Endothelial cell (in vitro differentiated cells): Measurements from ENCODE around the gene CA12. TPM values are rescaled to one million over a fixed set of nuclear protein-coding genes. Genes with fewer than 3 reads are reported as not detected.
A peak's percentile ranks its signal among the peaks of the same experiment; 100 is the strongest.

ENCODE experiments used
- DNase-seq: peaks from one replicate; pipeline ENCODE4 v3.0.0; 2021; ENCODE audit warnings: low spot score
- H3K27ac Mint-ChIP-seq: one replicate; pipeline ENCODE4 v1.8.0; 2021; ENCODE audit warnings: mixed read lengths, inconsistent platforms; ENCODE audit not compliant: unreplicated experiment
- H3K27me3 Mint-ChIP-seq: one replicate; pipeline ENCODE4 v1.8.0; 2021; ENCODE audit warnings: mild to moderate bottlenecking, moderate library complexity, mixed read lengths, inconsistent platforms; ENCODE audit not compliant: unreplicated experiment
- H3K36me3 Mint-ChIP-seq: one replicate; pipeline ENCODE4 v1.8.0; 2021; ENCODE audit warnings: mild to moderate bottlenecking, low read depth, mixed read lengths, inconsistent platforms; ENCODE audit not compliant: unreplicated experiment
- H3K4me1 Mint-ChIP-seq: one replicate; pipeline ENCODE4 v1.8.0; 2021; ENCODE audit warnings: mild to moderate bottlenecking, mixed read lengths, inconsistent platforms; ENCODE audit not compliant: unreplicated experiment
- H3K4me3 Mint-ChIP-seq: one replicate; pipeline ENCODE4 v1.8.0; 2021; ENCODE audit warnings: mild to moderate bottlenecking, mixed read lengths, inconsistent platforms; ENCODE audit not compliant: unreplicated experiment
- H3K9me3 Mint-ChIP-seq: one replicate; pipeline ENCODE4 v1.8.0; 2021; ENCODE audit warnings: mixed read lengths, inconsistent platforms; ENCODE audit not compliant: unreplicated experiment
- total RNA-seq: library from RNA; stranded (reverse); fragmentation: NEBNext Ultra II Directional; extraction: Animal tissue kit (Norgen Biotek cat#: 25700); gene quantifications from one replicate; pipeline ENCODE4 v1.2.1, GENCODE V29; 2021; ENCODE audit not compliant: unreplicated experiment
- TF ChIP-seq, protein P1 (sequence below): fragments of 200-600 bp; sonication (generic); IDR thresholded peaks from one replicate; pipeline ENCODE4 v1.5.0; 2021; ENCODE audit warnings: antibody characterized with exemption; ENCODE audit not compliant: unreplicated experiment

The CA12 gene
- total RNA-seq, 1 donor from 2014 or later: 0.44 TPM

GRCh38 chr15:63292241-63292640 is 89.4 kb downstream of the CA12 start:
- peaks cover 34% of the 10 kb centered on the region for H3K4me1 Mint-ChIP-seq
- TF ChIP-seq, protein P1, sequence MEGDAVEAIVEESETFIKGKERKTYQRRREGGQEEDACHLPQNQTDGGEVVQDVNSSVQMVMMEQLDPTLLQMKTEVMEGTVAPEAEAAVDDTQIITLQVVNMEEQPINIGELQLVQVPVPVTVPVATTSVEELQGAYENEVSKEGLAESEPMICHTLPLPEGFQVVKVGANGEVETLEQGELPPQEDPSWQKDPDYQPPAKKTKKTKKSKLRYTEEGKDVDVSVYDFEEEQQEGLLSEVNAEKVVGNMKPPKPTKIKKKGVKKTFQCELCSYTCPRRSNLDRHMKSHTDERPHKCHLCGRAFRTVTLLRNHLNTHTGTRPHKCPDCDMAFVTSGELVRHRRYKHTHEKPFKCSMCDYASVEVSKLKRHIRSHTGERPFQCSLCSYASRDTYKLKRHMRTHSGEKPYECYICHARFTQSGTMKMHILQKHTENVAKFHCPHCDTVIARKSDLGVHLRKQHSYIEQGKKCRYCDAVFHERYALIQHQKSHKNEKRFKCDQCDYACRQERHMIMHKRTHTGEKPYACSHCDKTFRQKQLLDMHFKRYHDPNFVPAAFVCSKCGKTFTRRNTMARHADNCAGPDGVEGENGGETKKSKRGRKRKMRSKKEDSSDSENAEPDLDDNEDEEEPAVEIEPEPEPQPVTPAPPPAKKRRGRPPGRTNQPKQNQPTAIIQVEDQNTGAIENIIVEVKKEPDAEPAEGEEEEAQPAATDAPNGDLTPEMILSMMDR: no peak
- H3K36me3 Mint-ChIP-seq: peaks cover 4% of the 10 kb centered on the region
- H3K9me3 Mint-ChIP-seq: no peaks in the 10 kb centered on the region
- no peak for DNase-seq
- H3K27ac Mint-ChIP-seq: no peak overlapping the region
- H3K27me3 Mint-ChIP-seq: no peaks in the 10 kb centered on the region
- H3K4me3 Mint-ChIP-seq: no peak overlapping the region

GRCh38 chr15:63291507-63291906 is 90.1 kb downstream of the CA12 start:
- Mint-ChIP-seq H3K4me3 (no peak overlapping the region), H3K36me3 (peaks cover 3% of the 10 kb centered on the region), H3K4me1 (peaks cover 42% of the 10 kb centered on the region), H3K9me3 (no peaks in the 10 kb centered on the region), H3K27me3 (no peaks in the 10 kb centered on the region), H3K27ac (peak overlapping the region; percentile 81)
- TF ChIP-seq, protein P1: no peak
- DNase-seq: no peak

- DNase-seq: no peak
- Mint-ChIP-seq H3K36me3 (no peaks in the 10 kb centered on the region), H3K4me1 (peaks cover 40% of the 10 kb centered on the region), H3K27ac (no peak overlapping the region), H3K4me3 (no peak overlapping the region), H3K27me3 (no peaks in the 10 kb centered on the region), H3K9me3 (no peaks in the 10 kb centered on the region)
- TF ChIP-seq, protein P1: peak; percentile 46
Observed at GRCh38 chr15:63288778-63289378, 92.8 kb downstream of the CA12 start.

- no peaks in the 10 kb centered on the region for H3K9me3 Mint-ChIP-seq
- no peak overlapping the region for H3K27ac Mint-ChIP-seq
- no peak overlapping the region for H3K4me3 Mint-ChIP-seq
- no peak for DNase-seq
- no peaks in the 10 kb centered on the region for H3K36me3 Mint-ChIP-seq
- peaks cover 40% of the 10 kb centered on the region for H3K4me1 Mint-ChIP-seq
- TF ChIP-seq, protein P1: no peak
- H3K27me3 Mint-ChIP-seq: no peaks in the 10 kb centered on the region
Observed at GRCh38 chr15:63288342-63288741, 93.3 kb downstream of the CA12 start.

GRCh38 chr15:63287109-63287508 is 94.5 kb downstream of the CA12 start:
- Mint-ChIP-seq H3K27me3 (no peaks in the 10 kb centered on the region), H3K9me3 (no peaks in the 10 kb centered on the region), H3K4me3 (peak overlapping the region; percentile 22), H3K36me3 (no peaks in the 10 kb centered on the region), H3K27ac (peak overlapping the region; percentile 92), H3K4me1 (peaks cover 40% of the 10 kb centered on the region)
- no peak for DNase-seq
- TF ChIP-seq, protein P1: no peak
